Adrenal gland (tissue), 5 donors: ENCODE results near the gene CFLAR.

Experiments used
- POLR2A ChIP-seq, 2 donors: fragments of 450-650 bp; IDR thresholded peaks; one replicate each; pipeline ENCODE4 v1.6.1; 2017; ENCODE audit warnings: antibody characterized with exemption in 2 of 2, mild to moderate bottlenecking in 2 of 2, moderate library complexity in 1 of 2
- TF ChIP-seq, protein P1 (sequence below), 6 experiments: fragments of 450-650 bp in 4 of 6; fragments of 200-600 bp in 2 of 6; sonication (generic) in 1 of 6; IDR thresholded peaks; 1 replicate in 5 of 6; 2 replicates in 1 of 6; pipeline versions ENCODE4 v1.5.1 to v1.8.0; 2016 to 2021; ENCODE audit warnings: antibody characterized with exemption in 6 of 6, mild to moderate bottlenecking in 2 of 6, moderate library complexity in 1 of 6
- donor health status: DM: no; HTN: no; CAD: no.

DNA sequence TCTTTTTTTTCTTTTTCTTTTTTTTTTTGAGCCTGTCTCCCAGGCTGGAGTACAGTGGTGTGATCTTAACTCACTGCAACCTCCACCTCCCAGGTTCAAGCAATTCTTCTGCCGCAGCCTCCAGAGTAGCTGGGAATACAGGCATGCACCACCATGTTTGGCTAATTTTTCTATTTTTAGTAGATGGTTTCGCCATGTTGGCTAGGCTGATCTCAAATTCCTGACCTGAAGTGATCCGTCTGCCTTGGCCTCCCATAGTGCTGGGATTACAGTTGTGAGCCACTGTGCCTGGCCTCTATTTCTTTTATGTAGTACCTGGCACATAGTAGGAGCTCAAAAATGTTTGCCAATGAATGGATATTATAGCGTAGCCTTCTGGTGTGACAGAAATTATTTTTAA lies 6.8 kb upstream of the CFLAR start:
- TF ChIP-seq, protein P1, sequence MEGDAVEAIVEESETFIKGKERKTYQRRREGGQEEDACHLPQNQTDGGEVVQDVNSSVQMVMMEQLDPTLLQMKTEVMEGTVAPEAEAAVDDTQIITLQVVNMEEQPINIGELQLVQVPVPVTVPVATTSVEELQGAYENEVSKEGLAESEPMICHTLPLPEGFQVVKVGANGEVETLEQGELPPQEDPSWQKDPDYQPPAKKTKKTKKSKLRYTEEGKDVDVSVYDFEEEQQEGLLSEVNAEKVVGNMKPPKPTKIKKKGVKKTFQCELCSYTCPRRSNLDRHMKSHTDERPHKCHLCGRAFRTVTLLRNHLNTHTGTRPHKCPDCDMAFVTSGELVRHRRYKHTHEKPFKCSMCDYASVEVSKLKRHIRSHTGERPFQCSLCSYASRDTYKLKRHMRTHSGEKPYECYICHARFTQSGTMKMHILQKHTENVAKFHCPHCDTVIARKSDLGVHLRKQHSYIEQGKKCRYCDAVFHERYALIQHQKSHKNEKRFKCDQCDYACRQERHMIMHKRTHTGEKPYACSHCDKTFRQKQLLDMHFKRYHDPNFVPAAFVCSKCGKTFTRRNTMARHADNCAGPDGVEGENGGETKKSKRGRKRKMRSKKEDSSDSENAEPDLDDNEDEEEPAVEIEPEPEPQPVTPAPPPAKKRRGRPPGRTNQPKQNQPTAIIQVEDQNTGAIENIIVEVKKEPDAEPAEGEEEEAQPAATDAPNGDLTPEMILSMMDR (IDR thresholded peaks at IDR 0.05), result no peak
- TF ChIP-seq POLR2A (IDR thresholded peaks at IDR 0.05), result no peak
